SK-N-SH (cell line): ENCODE data around the gene UBA1. TPM values are rescaled to one million over a fixed set of nuclear protein-coding genes. Genes with fewer than 3 reads are reported as not detected.
A peak's percentile ranks its signal among the peaks of the same experiment; 100 is the strongest.

Source experiments
- CTCF ChIA-PET: fragments of 300-600, 350-600 bp; formaldehyde crosslinking; extraction: SDS; loops from one replicate; lab custom pipeline; 2021; lab: Yijun Ruan, JAX
- POLR2A ChIA-PET: fragments of 350-600 bp; sonication (Branson Sonifier 250); formaldehyde crosslinking; extraction: SDS; loops from one replicate; lab custom pipeline; 2020; ENCODE audit warnings: antibody characterized with exemption, inconsistent platforms; lab: Yijun Ruan, JAX
- DNase-seq: peaks from one replicate; pipeline ENCODE4 v3.0.0; 2012
- H2AFZ ChIP-seq: fragments of 200-600 bp; sonication (generic); 2 replicates; pipeline ENCODE4 v1.8.1; 2016; ENCODE audit warnings: antibody characterized with exemption, mild to moderate bottlenecking, low read depth
- H3F3A ChIP-seq: fragments of 200-600 bp; sonication (generic); replicated peaks from 2 replicates; pipeline ENCODE3; 2016; ENCODE audit warnings: antibody characterized with exemption, mild to moderate bottlenecking; ENCODE audit not compliant: insufficient read depth
- H3K27ac ChIP-seq, 2 experiments: fragments of 200-500 bp in 1 of 2; fragments of 200-600 bp in 1 of 2; sonication (Bioruptor generic) in 1 of 2; sonication (generic), shearing (Covaris generic) in 1 of 2; 2 replicates each; pipeline versions ENCODE4 v1.5.1 to v1.6.1; 2014 to 2016; ENCODE audit warnings: low read depth in 2 of 2, inconsistent platforms in 1 of 2, low read length in 1 of 2, mild to moderate bottlenecking in 1 of 2, mixed read lengths in 1 of 2
- H3K27me3 ChIP-seq: fragments of 200-600 bp; sonication (generic), shearing (Covaris generic); 2 replicates; pipeline ENCODE4 v1.6.1; 2016; ENCODE audit warnings: mixed run types; ENCODE audit not compliant: insufficient read depth
- H3K36me3 ChIP-seq, 2 experiments: fragments of 200-500 bp in 1 of 2; fragments of 200-600 bp in 1 of 2; sonication (Bioruptor generic) in 1 of 2; sonication (generic) in 1 of 2; replicated peaks in 1 of 2; 2 replicates each; pipeline versions ENCODE3 to v1.5.1; 2014 to 2016; ENCODE audit warnings: low read length in 1 of 2, mild to moderate bottlenecking in 1 of 2; ENCODE audit not compliant: insufficient read depth in 2 of 2, control insufficient read depth in 1 of 2
- H3K4me1 ChIP-seq, 2 experiments: fragments of 200-500 bp in 1 of 2; fragments of 200-600 bp in 1 of 2; sonication (Bioruptor generic) in 1 of 2; sonication (generic), shearing (Covaris generic) in 1 of 2; 2 replicates each; pipeline versions ENCODE4 v1.5.1 to v1.6.1; 2014 to 2016; ENCODE audit warnings: low read depth in 1 of 2, low read length in 1 of 2, mixed run types in 1 of 2; ENCODE audit not compliant: insufficient read depth in 2 of 2, control insufficient read depth in 1 of 2
- H3K4me2 ChIP-seq: fragments of 200-600 bp; sonication (generic), shearing (Covaris generic); 2 replicates; pipeline ENCODE4 v1.6.1; 2017; ENCODE audit warnings: mixed run types
- H3K4me3 ChIP-seq, 2 experiments: fragments of 200-500 bp in 1 of 2; fragments of 200-600 bp in 1 of 2; sonication (Bioruptor generic) in 1 of 2; sonication (generic), shearing (Covaris generic) in 1 of 2; 2 replicates each; pipeline versions ENCODE4 v1.5.1 to v1.8.1; 2014 to 2016; ENCODE audit warnings: low read depth in 2 of 2, inconsistent platforms in 1 of 2, low read length in 1 of 2, mild to moderate bottlenecking in 1 of 2, mixed read lengths in 1 of 2, moderate library complexity in 1 of 2
- H3K79me2 ChIP-seq: fragments of 200-600 bp; sonication (generic); 2 replicates; pipeline ENCODE4 v1.8.1; 2017; ENCODE audit warnings: mild to moderate bottlenecking; ENCODE audit not compliant: insufficient read depth
- H3K9ac ChIP-seq: fragments of 200-600 bp; sonication (generic); 2 replicates; pipeline ENCODE4 v1.6.1; 2017; ENCODE audit warnings: mixed run types
- H3K9me2 ChIP-seq: fragments of 200-600 bp; sonication (generic); 2 replicates; pipeline ENCODE4 v1.6.1; 2017; ENCODE audit warnings: mixed run types
- H3K9me3 ChIP-seq: fragments of 200-600 bp; sonication (generic); 2 replicates; pipeline ENCODE4 v1.6.1; 2017; ENCODE audit warnings: mixed run types, mild to moderate bottlenecking, moderate library complexity
- H4K20me1 ChIP-seq: fragments of 200-600 bp; sonication (generic); 2 replicates; pipeline ENCODE4 v1.6.1; 2017; ENCODE audit warnings: mild to moderate bottlenecking, mixed run types; ENCODE audit not compliant: insufficient read depth
- CHD2 ChIP-seq: fragments of 150-350 bp; IDR thresholded peaks from 2 replicates; pipeline ENCODE4 v1.6.1; 2018; ENCODE audit warnings: low read length; ENCODE audit not compliant: partially characterized antibody
- CTCF ChIP-seq: fragments of 200-600 bp; sonication (generic); IDR thresholded peaks from 2 replicates; pipeline ENCODE4 v1.6.1; 2017; ENCODE audit warnings: antibody characterized with exemption, mild to moderate bottlenecking, moderate library complexity
- EP300 ChIP-seq, 2 experiments: IDR thresholded peaks; 2 replicates each; pipeline versions ENCODE4 v1.4.0 to v1.6.1; 2012; ENCODE audit warnings: borderline replicate concordance in 1 of 2, low read depth in 1 of 2, low read length in 1 of 2
- EZH2phosphoT487 ChIP-seq: fragments of 200-600 bp; sonication (generic); IDR thresholded peaks from 2 replicates; pipeline ENCODE4 v1.6.1; 2017; ENCODE audit warnings: low read depth, mixed run types, mild to moderate bottlenecking, antibody characterized with exemption, moderate library complexity, borderline replicate concordance
- FOSL2 ChIP-seq: IDR thresholded peaks from 2 replicates; pipeline ENCODE4 v1.4.0; 2012; ENCODE audit warnings: low read depth, mild to moderate bottlenecking, moderate library complexity, borderline replicate concordance
- FOXJ3 ChIP-seq: sonication (generic); formaldehyde crosslinking; IDR thresholded peaks from 2 replicates; pipeline ENCODE4 v1.5.1; 2020; ENCODE audit warnings: mild to moderate bottlenecking, missing genetic modification reagents
- FOXM1 ChIP-seq: IDR thresholded peaks from 2 replicates; pipeline ENCODE4 v1.4.0; 2012; ENCODE audit warnings: low read depth, mild to moderate bottlenecking
- GATA2 ChIP-seq: sonication (generic); formaldehyde crosslinking; IDR thresholded peaks from 2 replicates; pipeline ENCODE4 v1.5.0; 2020; ENCODE audit warnings: mild to moderate bottlenecking, missing genetic modification reagents
- IRF3 ChIP-seq: fragments of 150-350 bp; IDR thresholded peaks from 2 replicates; pipeline ENCODE4 v1.6.1; 2016; ENCODE audit warnings: mild to moderate bottlenecking, low read depth, low read length
- JUND ChIP-seq: IDR thresholded peaks from 2 replicates; pipeline ENCODE4 v1.4.0; 2012
- MEF2A ChIP-seq: IDR thresholded peaks from 2 replicates; pipeline ENCODE4 v1.4.0; 2012; ENCODE audit warnings: low read depth, borderline replicate concordance
- NFIC ChIP-seq: IDR thresholded peaks from 2 replicates; pipeline ENCODE4 v1.4.0; 2012; ENCODE audit warnings: borderline replicate concordance
- POLR2AphosphoS5 ChIP-seq: IDR thresholded peaks from 2 replicates; pipeline ENCODE4 v1.6.1; 2012; ENCODE audit warnings: low read depth, low read length
- RAD21 ChIP-seq: IDR thresholded peaks from 2 replicates; pipeline ENCODE4 v1.6.1; 2012; ENCODE audit warnings: mild to moderate bottlenecking, low read length
- RXRA ChIP-seq: IDR thresholded peaks from 2 replicates; pipeline ENCODE4 v1.4.0; 2012; ENCODE audit warnings: low read depth, mild to moderate bottlenecking, borderline replicate concordance
- SIN3A ChIP-seq: IDR thresholded peaks from 2 replicates; pipeline ENCODE4 v1.6.1; 2012; ENCODE audit warnings: low read depth, mild to moderate bottlenecking, low read length, moderate library complexity, borderline replicate concordance
- TAF1 ChIP-seq: IDR thresholded peaks from 2 replicates; pipeline ENCODE4 v1.6.1; 2012; ENCODE audit warnings: low read depth, mild to moderate bottlenecking, low read length, moderate library complexity, borderline replicate concordance
- TCF12 ChIP-seq: IDR thresholded peaks from 2 replicates; pipeline ENCODE4 v1.4.0; 2012
- USF1 ChIP-seq: IDR thresholded peaks from 2 replicates; pipeline ENCODE4 v1.4.0; 2012; ENCODE audit warnings: low read depth, borderline replicate concordance
- WGBS: methylation state at CpG from one replicate; pipeline ENCODE4 v1.1.6; 2017; ENCODE audit warnings: low lambda C conversion rate; 5-methylcytosine and 5-hydroxymethylcytosine counted together
- polyA plus RNA-seq, 3 experiments: library from polyadenylated mRNA; depleted of rRNA; stranded (reverse); fragments of >200 nt; gene quantifications; 2 replicates each; pipeline ENCODE4 v1.2.3, GENCODE V29; 2012
- TF ChIP-seq, protein P1 (sequence below): IDR thresholded peaks from 2 replicates; pipeline ENCODE4 v1.4.0; 2012; ENCODE audit warnings: low read depth

UBA1 gene
- polyA plus RNA-seq, 1 of the 3 experiments (the other 2 are of a cell fraction) = 283 TPM

GRCh38 chrX:47191331-47191730, 2.3 kb upstream of the UBA1 start:
- ChIA-PET POLR2A (interaction anchor here (1.0 kb wide), 1 partner anchor 46 kb away, joined by 3 read pairs; the partner anchor contains the start of genes NDUFB11 and RBM10), CTCF (interaction anchor here (0.6 to 4.0 kb wide), 4 partner anchors 191 to 350 kb away, joined by 3 to 29 read pairs (median 12); no protein-coding TSS in a partner anchor)
- Histone ChIP-seq H3K27ac (peak overlapping the region; percentile 27 to 40; a peak in 3 of 4 replicates), H3K9me2 (no peaks in the 10 kb centered on the region), H3K9ac (peak overlapping the region; percentile 67), H2AFZ (peak overlapping the region; percentile 83; the same call in 1 of the 2 replicates), H3K4me2 (peak overlapping the region; percentile 83), H3K79me2 (peaks cover 38% of the 10 kb centered on the region), H3F3A (no peaks in the 10 kb centered on the region), H3K27me3 (peaks cover 8% of the 10 kb centered on the region; the same call in 1 of the 2 replicates), H3K36me3 (peaks cover 7 to 8% of the 10 kb centered on the region in 2 experiments), H3K9me3 (no peaks in the 10 kb centered on the region), H3K4me1 (peaks cover 16 to 20% of the 10 kb centered on the region in 2 experiments), H4K20me1 (peaks cover 20% of the 10 kb centered on the region), H3K4me3 (peak overlapping the region; percentile 58 to 72)
- DNase-seq = no peak
- WGBS = 10% methylated on average over 25 of the region's 26 CpGs
- TF ChIP-seq IRF3 (no peak), GATA2 (CRISPR knock-in tag) (no peak), CTCF (no peak), CHD2 (no peak), SIN3A (no peak), FOXM1 (no peak)

- POLR2A ChIA-PET = no interaction called here
- Histone ChIP-seq H4K20me1 (peaks cover 25% of the 10 kb centered on the region), H2AFZ (peak overlapping the region; percentile 83; the same call in 1 of the 2 replicates), H3K9ac (peak overlapping the region; percentile 67; the same call in 1 of the 2 replicates), H3K27ac (no peak overlapping the region), H3K4me1 (peaks cover 16 to 25% of the 10 kb centered on the region in 2 experiments), H3K9me3 (no peaks in the 10 kb centered on the region), H3K79me2 (peaks cover 43% of the 10 kb centered on the region), H3K4me2 (peak overlapping the region; percentile 83), H3K36me3 (peaks cover 11% of the 10 kb centered on the region in 2 experiments), H3K27me3 (peaks cover 3% of the 10 kb centered on the region; the same call in 1 of the 2 replicates), H3F3A (no peaks in the 10 kb centered on the region), H3K9me2 (no peaks in the 10 kb centered on the region), H3K4me3 (peak overlapping the region; percentile 58 to 72)
- CTCF ChIA-PET = interaction anchor here (0.6 to 4.0 kb wide), 6 partner anchors 190 to 394 kb away, joined by 3 to 29 read pairs (median 12); no protein-coding TSS in a partner anchor
- WGBS = 65% methylated on average over 16 of the region's 16 CpGs
- DNase-seq = no peak
- no peak for TF ChIP-seq FOSL2
- no peak for TF ChIP-seq MEF2A
- no peak for TF ChIP-seq EP300 (IDR thresholded peaks at IDR 0.05; ENCODE audit: borderline replicate concordance in 1 of 2, low read depth in 1 of 2, low read length in 1 of 2)
- TF ChIP-seq TCF12 = no peak
- TF ChIP-seq USF1 = no peak
- TF ChIP-seq RAD21 = no peak
- no peak for TF ChIP-seq CTCF
- TF ChIP-seq SIN3A = no peak
- no peak for TF ChIP-seq TAF1
- TF ChIP-seq FOXJ3 (CRISPR knock-in tag) = no peak
- no peak for TF ChIP-seq JUND
- TF ChIP-seq POLR2AphosphoS5 = no peak
- no peak for TF ChIP-seq EZH2phosphoT487
- TF ChIP-seq, protein P1, sequence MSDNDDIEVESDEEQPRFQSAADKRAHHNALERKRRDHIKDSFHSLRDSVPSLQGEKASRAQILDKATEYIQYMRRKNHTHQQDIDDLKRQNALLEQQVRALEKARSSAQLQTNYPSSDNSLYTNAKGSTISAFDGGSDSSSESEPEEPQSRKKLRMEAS = no peak
- TF ChIP-seq NFIC = no peak
- no peak for TF ChIP-seq RXRA
Observed at GRCh38 chrX:47191806-47192401, 1.7 kb upstream of the UBA1 start.
